Esophagus muscularis mucosa (tissue), 4 donors: ENCODE data around the gene DAO.

ENCODE experiments used
- EP300 ChIP-seq: sonication (generic); formaldehyde crosslinking; IDR thresholded peaks from one replicate; pipeline ENCODE4 v1.6.1; 2017; ENCODE audit warnings: antibody characterized with exemption
- POLR2A ChIP-seq: fragments of 450-650 bp; IDR thresholded peaks from one replicate; pipeline ENCODE4 v1.6.1; 2017; ENCODE audit warnings: antibody characterized with exemption, moderate library complexity, mild to moderate bottlenecking, low read depth
- POLR2AphosphoS5 ChIP-seq, 2 donors: sonication (generic); formaldehyde crosslinking; IDR thresholded peaks; one replicate each; pipeline ENCODE4 v1.6.1; 2017; ENCODE audit warnings: antibody characterized with exemption in 2 of 2
- TF ChIP-seq, protein P1 (sequence below), 3 experiments: fragments of 200-600 bp in 2 of 3; fragments of 450-650 bp in 1 of 3; sonication (generic) in 2 of 3; IDR thresholded peaks; one replicate each; pipeline ENCODE4 v1.5.1; 2017 to 2019; ENCODE audit warnings: antibody characterized with exemption in 3 of 3, mild to moderate bottlenecking in 2 of 3, moderate library complexity in 1 of 3

DNA sequence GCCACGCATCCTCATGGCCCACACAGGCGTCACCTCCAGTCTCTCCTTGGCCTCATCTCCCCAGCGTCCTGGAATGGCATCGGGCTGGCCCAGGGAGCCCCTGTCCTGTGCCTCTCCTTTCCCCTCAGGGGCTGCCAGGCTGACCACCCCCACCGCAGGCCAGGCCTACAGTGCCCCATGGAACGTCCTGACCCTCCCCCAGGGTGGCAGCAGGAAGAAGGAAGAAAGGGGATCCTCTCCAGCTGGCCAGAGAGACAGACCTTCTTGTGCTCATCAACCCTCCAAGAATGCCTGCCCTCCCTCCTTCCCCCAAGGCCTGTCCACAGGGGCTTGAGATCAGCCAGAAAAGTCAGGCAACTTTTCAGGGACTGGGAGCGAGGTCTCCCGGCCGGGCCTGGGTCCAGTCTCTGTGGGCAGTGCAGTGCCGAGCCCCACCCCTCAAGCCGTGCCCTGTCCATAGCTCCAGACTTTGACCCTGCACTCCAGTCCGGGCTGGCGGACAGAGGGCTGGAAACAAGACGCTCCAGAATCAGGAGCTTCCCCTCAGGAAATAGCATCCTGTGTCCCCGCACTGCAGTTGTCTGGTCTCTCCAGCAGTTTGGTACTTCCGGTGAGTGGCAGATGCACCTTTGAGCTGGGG, at the start of gene DAO:
- TF ChIP-seq, protein P1, sequence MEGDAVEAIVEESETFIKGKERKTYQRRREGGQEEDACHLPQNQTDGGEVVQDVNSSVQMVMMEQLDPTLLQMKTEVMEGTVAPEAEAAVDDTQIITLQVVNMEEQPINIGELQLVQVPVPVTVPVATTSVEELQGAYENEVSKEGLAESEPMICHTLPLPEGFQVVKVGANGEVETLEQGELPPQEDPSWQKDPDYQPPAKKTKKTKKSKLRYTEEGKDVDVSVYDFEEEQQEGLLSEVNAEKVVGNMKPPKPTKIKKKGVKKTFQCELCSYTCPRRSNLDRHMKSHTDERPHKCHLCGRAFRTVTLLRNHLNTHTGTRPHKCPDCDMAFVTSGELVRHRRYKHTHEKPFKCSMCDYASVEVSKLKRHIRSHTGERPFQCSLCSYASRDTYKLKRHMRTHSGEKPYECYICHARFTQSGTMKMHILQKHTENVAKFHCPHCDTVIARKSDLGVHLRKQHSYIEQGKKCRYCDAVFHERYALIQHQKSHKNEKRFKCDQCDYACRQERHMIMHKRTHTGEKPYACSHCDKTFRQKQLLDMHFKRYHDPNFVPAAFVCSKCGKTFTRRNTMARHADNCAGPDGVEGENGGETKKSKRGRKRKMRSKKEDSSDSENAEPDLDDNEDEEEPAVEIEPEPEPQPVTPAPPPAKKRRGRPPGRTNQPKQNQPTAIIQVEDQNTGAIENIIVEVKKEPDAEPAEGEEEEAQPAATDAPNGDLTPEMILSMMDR (IDR thresholded peaks at IDR 0.05): no peak
- TF ChIP-seq POLR2A: no peak
- TF ChIP-seq POLR2AphosphoS5 (IDR thresholded peaks at IDR 0.05): no peak
- no peak for TF ChIP-seq EP300
